Stimulated activated effector memory CD8-positive, alpha-beta T cell treated with anti-CD3 and anti-CD28 coated beads, Interleukin-12 subunit alpha, Interleukin-12 subunit beta, amount 100 ng/mL, for 72 hours (primary cell): ENCODE measurements around the gene PHLPP1.

ENCODE experiments used
- ATAC-seq: fragments of 150-1000 bp; cut with Tn5 transposase; 2 replicates; pipeline ENCODE4 v1.10.0; 2021
- DNase-seq, 2 donors: peaks; one replicate each; pipeline ENCODE4 v3.0.0; 2021 to 2022; ENCODE audit warnings: low spot score in 2 of 2
- H3K27ac Mint-ChIP-seq: one replicate; pipeline ENCODE4 v1.8.0; 2022; ENCODE audit warnings: mild to moderate bottlenecking, mixed read lengths
- H3K36me3 Mint-ChIP-seq: one replicate; pipeline ENCODE4 v1.8.0; 2022; ENCODE audit warnings: mild to moderate bottlenecking, mixed read lengths
- H3K4me1 Mint-ChIP-seq: one replicate; pipeline ENCODE4 v1.8.0; 2022; ENCODE audit warnings: mixed read lengths
- H3K4me3 Mint-ChIP-seq: one replicate; pipeline ENCODE4 v1.8.0; 2022; ENCODE audit warnings: mild to moderate bottlenecking, mixed read lengths
- H3K9me3 Mint-ChIP-seq: one replicate; pipeline ENCODE4 v1.8.0; 2022; ENCODE audit warnings: mixed read lengths

Gene PHLPP1

DNA sequence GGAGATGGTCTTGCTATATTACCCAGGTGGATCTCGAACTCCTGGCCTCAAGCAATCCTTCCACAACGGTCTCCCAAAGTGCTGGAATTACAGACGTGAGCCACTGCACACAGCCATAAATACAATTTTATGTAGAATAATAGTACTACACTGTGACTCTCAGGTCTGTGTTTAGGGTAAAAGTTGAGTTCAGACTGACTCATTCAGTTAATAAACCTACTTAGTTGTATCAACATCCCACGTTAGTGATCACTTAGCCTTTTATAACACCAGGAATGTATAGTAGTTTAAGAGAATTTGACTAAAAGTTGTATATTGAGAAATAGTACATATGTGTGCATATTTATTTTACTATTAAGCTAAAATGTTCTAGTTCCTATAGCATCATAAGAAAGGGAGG is 237.5 kb downstream of the PHLPP1 start:
- ATAC-seq (no peak), DNase-seq (no peak)
- H3K4me3 Mint-ChIP-seq, result no peak overlapping the region
- peaks cover 8% of the 10 kb centered on the region for H3K4me1 Mint-ChIP-seq
- no peaks in the 10 kb centered on the region for H3K9me3 Mint-ChIP-seq
- H3K27ac Mint-ChIP-seq, result no peak overlapping the region
- no peaks in the 10 kb centered on the region for H3K36me3 Mint-ChIP-seq

DNA sequence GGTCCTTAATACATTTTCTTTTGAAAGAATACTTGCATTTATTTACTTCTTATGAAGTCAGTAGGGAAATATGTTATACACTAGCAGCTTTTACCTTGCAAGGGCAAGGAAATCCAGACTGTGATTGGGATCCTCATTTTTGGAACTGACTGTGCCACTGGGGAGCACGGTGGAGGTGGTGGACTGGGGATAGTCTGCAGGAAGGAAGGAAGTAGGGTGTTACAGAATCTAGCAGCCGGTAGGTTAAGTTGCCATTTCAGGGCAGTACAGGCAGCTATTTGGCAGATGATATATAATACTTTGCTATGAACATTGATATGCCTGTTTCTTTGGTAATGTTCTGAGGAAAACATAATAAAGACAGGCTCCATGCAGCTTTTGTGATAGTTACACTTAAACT is 238.3 kb downstream of the PHLPP1 start:
- DNase-seq (no peak), ATAC-seq (no peak)
- no peaks in the 10 kb centered on the region for H3K36me3 Mint-ChIP-seq
- H3K4me1 Mint-ChIP-seq, result peaks cover 8% of the 10 kb centered on the region
- no peak overlapping the region for H3K4me3 Mint-ChIP-seq
- H3K27ac Mint-ChIP-seq, result no peak overlapping the region
- no peaks in the 10 kb centered on the region for H3K9me3 Mint-ChIP-seq

DNA sequence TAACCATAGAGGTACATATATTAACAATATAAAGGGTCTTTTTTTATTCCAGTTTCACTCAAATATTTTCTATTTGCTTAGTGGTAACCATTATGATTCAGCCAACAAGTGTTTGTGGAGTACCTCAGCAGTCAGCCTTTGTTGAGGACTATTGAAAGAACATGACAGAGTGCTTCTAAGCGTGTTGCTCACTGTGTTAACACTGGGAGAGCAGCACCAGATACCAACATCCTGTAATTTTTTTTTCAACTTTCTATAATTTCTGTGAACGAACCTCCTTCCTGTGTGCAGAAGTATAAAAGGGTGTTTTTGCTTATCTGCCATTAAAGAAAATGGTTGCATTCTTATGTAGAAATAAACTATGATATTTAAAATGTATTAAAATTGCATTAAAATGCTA is 239.0 kb downstream of the PHLPP1 start:
- no peaks in the 10 kb centered on the region for H3K36me3 Mint-ChIP-seq
- H3K9me3 Mint-ChIP-seq, result no peaks in the 10 kb centered on the region
- peaks cover 8% of the 10 kb centered on the region for H3K4me1 Mint-ChIP-seq
- no peak overlapping the region for H3K27ac Mint-ChIP-seq
- DNase-seq (no peak), ATAC-seq (peak; percentile 71)
- H3K4me3 Mint-ChIP-seq, result no peak overlapping the region

DNA sequence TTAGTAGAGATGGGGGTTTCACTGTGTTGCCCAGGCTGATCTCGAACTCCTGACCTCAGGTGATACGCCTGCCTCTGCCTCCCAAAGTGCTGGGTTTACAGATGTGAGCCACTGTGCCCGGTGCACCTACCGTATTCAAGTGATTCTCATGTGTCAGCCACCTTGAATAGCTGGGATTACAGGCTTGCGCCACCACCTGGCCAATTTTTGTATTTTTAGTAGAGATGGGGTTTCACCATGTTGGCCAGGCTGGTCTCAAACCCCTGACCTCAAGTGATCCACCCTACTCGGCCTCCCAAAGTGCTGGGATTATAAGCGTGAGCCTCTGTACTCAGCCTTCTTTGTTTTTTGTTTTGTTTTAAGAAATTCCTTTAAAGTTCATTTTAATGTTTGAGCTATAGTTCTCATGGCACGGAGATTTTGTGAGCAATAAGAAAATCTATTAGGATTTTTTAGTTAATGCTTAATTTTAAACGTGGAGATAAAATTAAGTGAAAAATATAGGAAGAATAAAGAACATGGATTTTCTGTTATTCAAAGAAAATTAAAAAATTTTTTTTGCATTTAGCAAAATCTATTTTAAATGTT is 242.6 kb downstream of the PHLPP1 start:
- ATAC-seq, result peak; percentile 76
- Mint-ChIP-seq H3K4me3 (no peak overlapping the region), H3K4me1 (peaks cover 8% of the 10 kb centered on the region), H3K9me3 (no peaks in the 10 kb centered on the region), H3K36me3 (no peaks in the 10 kb centered on the region), H3K27ac (no peak overlapping the region)
- peak; percentile 44 to 76 for DNase-seq

DNA sequence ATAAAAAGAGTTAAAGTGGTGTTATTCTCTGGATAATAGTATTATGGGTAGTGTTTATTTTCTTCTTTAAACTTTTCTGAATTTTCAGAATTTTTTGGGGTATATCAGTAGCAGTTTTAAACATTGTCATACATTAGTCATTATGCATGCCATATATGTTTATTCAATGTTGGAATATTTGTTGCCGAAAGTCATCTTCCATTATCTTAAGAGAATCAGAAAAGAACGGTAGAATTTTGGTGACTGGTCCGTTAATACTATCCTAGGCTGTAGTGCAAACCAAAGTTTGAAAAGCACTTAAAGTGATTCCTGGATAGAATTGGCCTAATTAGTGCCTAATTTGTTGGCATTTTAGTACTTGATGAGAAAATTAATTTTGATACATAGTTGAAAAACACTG is 244.1 kb downstream of the PHLPP1 start:
- H3K9me3 Mint-ChIP-seq, result no peaks in the 10 kb centered on the region
- H3K4me1 Mint-ChIP-seq, result no peaks in the 10 kb centered on the region
- no peak overlapping the region for H3K4me3 Mint-ChIP-seq
- ATAC-seq (no peak), DNase-seq (no peak)
- no peak overlapping the region for H3K27ac Mint-ChIP-seq
- H3K36me3 Mint-ChIP-seq, result no peaks in the 10 kb centered on the region

DNA sequence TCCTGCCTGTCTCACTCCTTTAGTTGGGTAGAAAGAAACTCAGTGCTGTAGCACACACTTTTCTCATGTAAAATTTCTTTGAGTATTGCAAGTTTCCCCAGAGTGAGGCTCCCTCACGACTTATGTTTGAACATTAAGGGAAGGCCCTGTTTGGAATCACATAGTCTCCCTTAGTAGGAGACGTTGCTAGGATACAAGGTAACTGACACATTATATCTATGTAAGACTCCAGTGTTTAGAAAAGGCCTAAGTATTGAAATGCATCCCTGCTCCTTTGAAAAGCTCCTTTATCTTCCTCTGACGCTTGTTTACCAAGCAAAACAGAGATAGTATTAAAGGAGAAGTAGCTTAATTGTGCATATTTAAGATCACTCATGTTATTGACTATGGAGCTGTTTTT is 248.2 kb downstream of the PHLPP1 start:
- Mint-ChIP-seq H3K27ac (no peak overlapping the region), H3K4me1 (no peaks in the 10 kb centered on the region), H3K36me3 (peaks cover 3% of the 10 kb centered on the region), H3K9me3 (no peaks in the 10 kb centered on the region), H3K4me3 (no peak overlapping the region)
- ATAC-seq (no peak), DNase-seq (no peak)

DNA sequence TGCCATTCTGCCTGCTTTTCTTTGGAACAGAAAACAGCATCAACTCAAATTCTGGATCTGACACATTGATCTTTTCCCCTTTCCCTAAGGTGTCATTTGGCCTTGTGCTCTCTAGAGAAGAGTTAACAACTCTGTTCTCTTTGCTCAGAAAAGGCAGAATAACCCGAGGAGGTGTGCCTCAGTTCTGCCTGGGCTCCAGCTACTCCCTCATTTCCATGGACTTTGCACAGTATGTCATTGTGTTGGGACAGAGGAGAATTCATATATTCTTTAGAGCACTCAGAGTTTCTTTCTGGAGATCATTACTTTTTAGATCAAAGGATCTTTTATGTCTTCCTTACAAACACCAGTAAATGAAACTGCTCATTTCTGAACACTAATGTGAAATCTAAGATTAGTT is 249.1 kb downstream of the PHLPP1 start:
- no peak for ATAC-seq
- H3K9me3 Mint-ChIP-seq, result no peaks in the 10 kb centered on the region
- no peak overlapping the region for H3K27ac Mint-ChIP-seq

DNA sequence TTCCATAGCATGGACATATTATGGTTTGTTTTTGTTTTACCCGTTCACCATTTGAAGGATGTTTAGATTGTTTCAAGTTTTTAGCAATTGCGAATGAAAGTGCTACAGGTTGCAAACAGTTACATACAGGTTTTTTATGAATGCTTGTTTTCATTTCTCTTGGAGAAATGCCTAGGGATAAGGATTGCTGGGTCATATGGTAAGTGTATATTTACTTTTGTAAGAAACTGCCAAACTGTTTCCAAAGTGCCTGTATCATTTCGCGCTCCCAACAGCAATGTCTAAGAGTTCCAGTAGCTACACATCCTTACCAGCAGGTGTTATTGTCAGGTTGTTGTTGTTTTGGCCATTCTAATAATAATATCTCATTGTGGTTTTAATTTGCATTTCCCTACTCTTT is 251.7 kb downstream of the PHLPP1 start:
- no peaks in the 10 kb centered on the region for H3K9me3 Mint-ChIP-seq
- ATAC-seq (no peak), DNase-seq (no peak)
- H3K4me1 Mint-ChIP-seq, result no peaks in the 10 kb centered on the region
- no peak overlapping the region for H3K4me3 Mint-ChIP-seq
- peaks cover 6% of the 10 kb centered on the region for H3K36me3 Mint-ChIP-seq
- H3K27ac Mint-ChIP-seq, result no peak overlapping the region

More for the DNA sequence above, 249.1 kb downstream of the PHLPP1 start:
- peaks cover 6% of the 10 kb centered on the region for H3K36me3 Mint-ChIP-seq
- H3K4me3 Mint-ChIP-seq, result no peak overlapping the region
- H3K4me1 Mint-ChIP-seq, result no peaks in the 10 kb centered on the region
- no peak for DNase-seq

DNA sequence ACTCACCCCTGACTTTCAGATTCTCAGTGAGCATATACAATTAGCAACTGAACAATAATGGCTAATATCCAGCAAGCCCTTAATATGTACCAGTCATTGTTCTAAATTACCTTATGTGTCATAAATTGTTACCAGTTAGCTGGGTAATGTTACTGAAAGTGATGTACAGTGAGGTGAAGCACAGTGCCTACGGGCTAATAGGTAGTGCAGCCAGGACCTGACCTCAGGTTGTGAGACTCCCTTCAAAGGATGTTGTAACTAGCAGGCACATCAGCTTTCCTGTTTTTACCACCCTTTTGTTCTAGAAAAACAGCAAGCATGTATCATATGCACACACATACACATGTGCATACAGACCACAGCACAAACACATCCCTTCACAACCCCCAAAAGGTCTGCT is 258.3 kb downstream of the PHLPP1 start:
- no peak for ATAC-seq

DNA sequence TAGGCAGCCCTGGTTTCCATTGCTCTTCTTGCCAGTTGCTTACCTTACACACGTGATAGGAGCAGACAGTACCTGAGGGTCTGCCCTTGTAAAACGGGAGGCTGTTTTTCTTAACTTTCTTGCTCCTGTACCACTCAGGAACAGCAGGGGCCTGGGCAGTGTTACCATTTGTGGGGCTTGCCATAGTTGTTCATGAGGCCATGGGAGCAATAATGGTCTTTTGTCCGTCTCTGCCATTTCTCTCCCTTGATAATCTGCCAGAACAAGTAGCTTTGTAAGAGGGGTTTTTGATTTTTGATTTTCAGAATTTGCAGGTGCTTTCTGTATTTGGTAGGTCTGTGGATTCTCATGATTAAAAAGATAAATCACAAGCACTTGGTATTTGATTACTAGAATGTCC is 259.0 kb downstream of the PHLPP1 start:
- Mint-ChIP-seq H3K36me3 (peaks cover 6% of the 10 kb centered on the region), H3K4me1 (no peaks in the 10 kb centered on the region), H3K9me3 (no peaks in the 10 kb centered on the region), H3K27ac (peak overlapping the region; percentile 30), H3K4me3 (no peak overlapping the region)
- ATAC-seq (no peak), DNase-seq (no peak)

More for the DNA sequence above, 258.3 kb downstream of the PHLPP1 start:
- Mint-ChIP-seq H3K4me3 (no peak overlapping the region), H3K4me1 (no peaks in the 10 kb centered on the region), H3K27ac (no peak overlapping the region), H3K9me3 (no peaks in the 10 kb centered on the region), H3K36me3 (peaks cover 7% of the 10 kb centered on the region)
- no peak for DNase-seq

DNA sequence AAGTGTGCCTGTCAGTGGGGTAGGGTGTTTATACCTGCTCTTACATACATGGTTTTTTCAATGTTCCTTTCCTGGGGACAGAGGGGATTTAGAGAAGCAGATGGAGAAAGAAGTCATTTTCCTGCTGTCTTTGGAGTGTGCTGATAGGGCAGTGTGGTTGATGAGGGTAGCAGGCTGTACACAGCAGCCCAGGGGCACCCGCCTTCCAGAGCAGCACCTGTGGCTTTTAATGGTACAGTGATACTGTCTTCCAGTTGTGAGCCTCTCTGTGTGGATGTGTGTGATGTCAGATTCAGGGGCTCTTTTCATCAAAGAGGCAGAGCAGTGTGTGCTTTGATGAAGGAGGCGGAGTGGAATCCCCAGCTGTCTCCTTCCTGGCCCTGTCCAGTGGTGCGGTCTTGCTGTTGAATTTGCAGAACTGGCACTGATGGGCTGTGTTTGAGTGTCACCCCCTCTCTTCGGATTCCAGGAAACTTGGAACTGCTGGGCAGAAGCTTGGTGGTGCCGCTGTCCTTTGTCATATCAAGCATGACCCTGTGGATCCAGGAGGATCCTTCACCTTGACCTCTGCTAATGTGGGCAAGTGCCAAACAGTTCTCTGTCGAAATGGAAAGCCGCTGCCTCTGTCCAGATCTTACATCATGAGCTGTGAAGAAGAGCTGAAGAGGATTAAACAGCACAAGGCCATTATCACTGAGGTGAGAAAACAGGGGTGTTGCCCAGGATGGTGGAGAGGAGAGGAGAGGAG is 259.8 kb downstream of the PHLPP1 start:
- DNase-seq (no peak), ATAC-seq (no peak)
- Mint-ChIP-seq H3K27ac (peak overlapping the region; percentile 30), H3K4me1 (no peaks in the 10 kb centered on the region), H3K36me3 (peaks cover 6% of the 10 kb centered on the region), H3K4me3 (no peak overlapping the region), H3K9me3 (no peaks in the 10 kb centered on the region)

DNA sequence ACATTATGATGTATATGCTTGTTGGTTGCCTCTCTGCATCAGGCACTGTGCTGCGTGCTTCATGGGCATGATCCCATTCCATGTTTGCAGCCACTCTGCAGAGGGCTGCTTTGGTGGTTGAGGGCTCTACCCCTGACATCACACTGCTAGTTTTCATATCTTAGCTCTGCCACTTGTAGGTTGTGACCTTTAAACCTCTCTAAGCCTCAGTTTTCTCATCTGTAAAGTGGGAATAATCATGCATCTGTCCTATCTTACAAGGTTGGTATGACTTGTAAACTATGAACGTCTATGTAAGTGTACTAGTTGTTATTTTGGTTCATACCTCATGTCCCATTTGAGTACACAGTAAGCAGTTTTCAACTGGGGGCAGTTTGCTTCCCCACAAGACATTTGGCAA is 260.4 kb downstream of the PHLPP1 start:
- Mint-ChIP-seq H3K9me3 (no peaks in the 10 kb centered on the region), H3K27ac (no peak overlapping the region), H3K36me3 (peaks cover 6% of the 10 kb centered on the region), H3K4me3 (no peak overlapping the region), H3K4me1 (no peaks in the 10 kb centered on the region)
- ATAC-seq (no peak), DNase-seq (no peak)

DNA sequence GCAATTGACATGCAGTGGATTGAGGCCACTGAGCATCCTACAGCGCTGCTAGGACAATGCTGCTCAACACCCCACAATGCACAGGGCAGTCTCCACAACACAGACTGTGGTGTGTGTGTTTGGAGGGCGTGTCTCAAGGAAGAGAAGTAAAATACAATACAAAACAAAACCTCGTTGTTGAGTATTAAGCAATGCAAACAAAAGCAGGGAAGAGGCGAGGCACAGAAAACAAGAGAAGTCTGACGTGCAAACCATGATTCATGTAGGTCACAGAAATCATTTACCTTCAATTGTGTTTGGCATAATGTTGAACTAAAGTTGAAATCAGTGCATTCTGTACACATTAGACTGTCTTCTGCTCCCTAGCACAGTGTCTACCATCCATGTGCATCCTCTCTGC is 260.9 kb downstream of the PHLPP1 start:
- ATAC-seq (no peak), DNase-seq (no peak)
- no peak overlapping the region for H3K4me3 Mint-ChIP-seq
- H3K4me1 Mint-ChIP-seq, result no peaks in the 10 kb centered on the region
- no peak overlapping the region for H3K27ac Mint-ChIP-seq
- H3K36me3 Mint-ChIP-seq, result peaks cover 6% of the 10 kb centered on the region
- no peaks in the 10 kb centered on the region for H3K9me3 Mint-ChIP-seq

DNA sequence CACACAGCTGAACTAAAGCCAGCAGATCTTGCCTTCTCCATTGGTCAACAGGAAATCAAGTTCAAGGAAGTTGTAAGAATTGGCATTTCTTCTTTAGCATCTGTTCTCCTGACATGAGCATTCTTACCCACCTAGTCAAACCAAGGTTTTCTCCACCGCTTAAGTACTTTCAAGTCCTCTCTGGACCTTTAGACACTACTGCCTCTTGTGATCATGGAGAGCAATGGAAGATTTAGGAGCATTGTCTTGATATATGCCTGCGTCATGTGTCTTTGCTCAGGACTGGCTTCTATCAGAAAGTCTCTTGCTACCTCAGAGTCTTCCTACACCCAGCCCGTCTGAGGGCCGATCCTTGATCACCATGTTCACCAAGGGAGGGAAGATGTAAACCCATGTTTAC is 262.2 kb downstream of the PHLPP1 start:
- H3K36me3 Mint-ChIP-seq, result peaks cover 6% of the 10 kb centered on the region
- H3K4me1 Mint-ChIP-seq, result peaks cover 5% of the 10 kb centered on the region
- no peaks in the 10 kb centered on the region for H3K9me3 Mint-ChIP-seq
- no peak for ATAC-seq
- DNase-seq, result no peak
- no peak overlapping the region for H3K4me3 Mint-ChIP-seq
- no peak overlapping the region for H3K27ac Mint-ChIP-seq

DNA sequence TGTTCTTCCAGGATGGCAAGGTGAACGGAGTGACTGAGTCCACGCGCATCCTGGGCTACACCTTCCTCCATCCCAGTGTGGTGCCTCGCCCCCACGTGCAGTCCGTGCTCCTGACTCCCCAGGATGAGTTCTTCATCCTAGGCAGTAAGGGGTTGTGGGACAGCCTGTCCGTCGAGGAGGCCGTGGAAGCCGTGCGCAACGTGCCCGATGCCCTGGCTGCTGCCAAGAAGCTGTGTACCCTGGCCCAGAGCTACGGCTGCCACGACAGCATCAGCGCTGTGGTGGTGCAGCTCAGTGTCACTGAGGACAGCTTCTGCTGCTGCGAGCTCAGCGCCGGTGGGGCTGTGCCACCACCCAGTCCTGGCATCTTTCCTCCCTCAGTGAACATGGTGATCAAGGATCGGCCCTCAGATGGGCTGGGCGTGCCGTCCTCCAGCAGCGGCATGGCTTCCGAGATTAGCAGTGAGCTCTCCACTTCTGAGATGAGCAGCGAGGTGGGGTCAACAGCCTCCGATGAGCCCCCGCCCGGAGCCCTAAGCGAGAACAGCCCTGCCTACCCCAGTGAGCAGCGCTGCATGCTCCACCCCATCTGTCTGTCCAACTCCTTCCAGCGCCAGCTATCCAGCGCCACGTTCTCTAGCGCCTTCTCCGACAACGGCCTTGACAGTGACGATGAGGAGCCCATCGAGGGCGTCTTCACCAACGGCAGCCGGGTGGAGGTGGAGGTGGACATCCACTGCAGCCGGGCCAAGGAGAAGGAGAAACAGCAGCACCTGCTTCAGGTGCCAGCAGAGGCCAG is 263.1 kb downstream of the PHLPP1 start:
- H3K9me3 Mint-ChIP-seq, result no peaks in the 10 kb centered on the region
- H3K36me3 Mint-ChIP-seq, result peaks cover 6% of the 10 kb centered on the region
- DNase-seq (no peak), ATAC-seq (peak; percentile 12)
- H3K4me3 Mint-ChIP-seq, result no peak overlapping the region
- H3K4me1 Mint-ChIP-seq, result peaks cover 8% of the 10 kb centered on the region
- H3K27ac Mint-ChIP-seq, result no peak overlapping the region

DNA sequence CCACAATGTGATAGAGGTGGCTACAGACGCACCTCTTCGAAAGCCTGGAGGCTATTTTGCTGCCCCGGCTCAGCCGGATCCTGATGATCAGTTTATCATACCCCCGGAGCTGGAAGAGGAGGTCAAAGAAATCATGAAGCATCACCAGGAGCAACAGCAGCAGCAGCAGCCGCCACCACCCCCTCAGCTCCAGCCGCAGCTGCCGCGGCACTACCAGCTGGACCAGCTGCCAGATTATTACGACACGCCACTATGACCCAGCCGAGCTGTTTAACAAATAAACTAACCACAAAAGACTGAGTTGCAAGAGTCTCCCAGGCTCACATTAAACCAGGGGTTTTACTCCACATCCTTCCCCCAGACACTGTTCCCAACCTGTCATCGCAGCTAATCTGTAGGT is 263.8 kb downstream of the PHLPP1 start:
- DNase-seq (no peak), ATAC-seq (no peak)
- H3K27ac Mint-ChIP-seq, result no peak overlapping the region
- no peak overlapping the region for H3K4me3 Mint-ChIP-seq
- H3K9me3 Mint-ChIP-seq, result no peaks in the 10 kb centered on the region
- peaks cover 8% of the 10 kb centered on the region for H3K4me1 Mint-ChIP-seq
- H3K36me3 Mint-ChIP-seq, result peaks cover 6% of the 10 kb centered on the region
